HEK293 (cell line): Measurements from ENCODE around the gene SLC30A10.
"Not testable (repeated sequence)": the region's sequence is repeated elsewhere in the genome, so short reads cannot be mapped to it uniquely, and the experiment has no call there.

Source experiments
- CTCF ChIA-PET: fragments of 350-600 bp; formaldehyde crosslinking; extraction: SDS; loops from one replicate; lab custom pipeline; 2021; ENCODE audit warnings: antibody characterized with exemption; lab: Yijun Ruan, JAX
- POLR2A ChIA-PET: fragments of 300-600 bp; formaldehyde crosslinking; extraction: SDS; loops from one replicate; lab custom pipeline; 2020; ENCODE audit warnings: antibody characterized with exemption, inconsistent platforms; lab: Yijun Ruan, JAX
- H3K27ac ChIP-seq: fragments of 200-500 bp; sonication (Bioruptor generic); 2 replicates; pipeline ENCODE4 v1.5.1; 2014; ENCODE audit warnings: low read depth, low read length, control low read depth, inconsistent platforms; ENCODE audit errors: extremely low read depth
- H3K36me3 ChIP-seq, 2 experiments: fragments of 200-500 bp in 1 of 2; sonication (Bioruptor generic) in 1 of 2; 1 replicate in 1 of 2; 2 replicates in 1 of 2; pipeline ENCODE4 v1.5.1; 2014 to 2017; ENCODE audit warnings: inconsistent platforms in 2 of 2, low read length in 2 of 2; ENCODE audit not compliant: control insufficient read depth in 2 of 2, insufficient read depth in 1 of 2
- H3K4me1 ChIP-seq: fragments of 200-500 bp; sonication (Bioruptor generic); 2 replicates; pipeline ENCODE4 v1.5.1; 2014; ENCODE audit warnings: mild to moderate bottlenecking, low read length, inconsistent platforms; ENCODE audit not compliant: control insufficient read depth, insufficient read depth
- H3K4me3 ChIP-seq: 2 replicates; pipeline ENCODE4 v1.5.1; 2011; ENCODE audit warnings: low read depth, mild to moderate bottlenecking, control low read depth, low read length, moderate library complexity
- H3K9me3 ChIP-seq: fragments of 200-500 bp; sonication (Bioruptor generic); 2 replicates; pipeline ENCODE4 v1.5.1; 2014; ENCODE audit warnings: low read depth, low read length, inconsistent platforms; ENCODE audit not compliant: control insufficient read depth, insufficient read depth
- CTCF ChIP-seq: fragments of 450-650 bp; formaldehyde crosslinking; IDR thresholded peaks from 2 replicates; pipeline ENCODE4 v1.5.1; 2016; ENCODE audit warnings: missing biosample characterization, missing genetic modification characterization
- HIC1 ChIP-seq: fragments of 450-650 bp; formaldehyde crosslinking; IDR thresholded peaks from 2 replicates; pipeline ENCODE4 v1.5.1; 2016; ENCODE audit warnings: missing biosample characterization, missing genetic modification characterization
- OVOL3 ChIP-seq: fragments of 450-650 bp; formaldehyde crosslinking; IDR thresholded peaks from 2 replicates; pipeline ENCODE4 v1.5.1; 2016; ENCODE audit warnings: missing biosample characterization, missing genetic modification characterization
- REPIN1 ChIP-seq: fragments of 450-650 bp; formaldehyde crosslinking; IDR thresholded peaks from 2 replicates; pipeline ENCODE4 v1.5.1; 2017; ENCODE audit warnings: missing biosample characterization, missing genetic modification characterization, low read depth
- WT1 ChIP-seq: fragments of 450-650 bp; formaldehyde crosslinking; IDR thresholded peaks from 2 replicates; pipeline ENCODE4 v1.5.1; 2016; ENCODE audit warnings: missing biosample characterization, missing genetic modification characterization
- ZNF132 ChIP-seq: fragments of 450-650 bp; formaldehyde crosslinking; IDR thresholded peaks from 2 replicates; pipeline ENCODE4 v1.5.1; 2017; ENCODE audit warnings: missing biosample characterization, missing genetic modification characterization, borderline replicate concordance
- ZNF23 ChIP-seq: fragments of 450-650 bp; formaldehyde crosslinking; IDR thresholded peaks from 2 replicates; pipeline ENCODE4 v1.5.1; 2016; ENCODE audit warnings: missing biosample characterization, missing genetic modification characterization, borderline replicate concordance
- ZNF335 ChIP-seq: fragments of 450-650 bp; formaldehyde crosslinking; conservative IDR thresholded peaks from 2 replicates; pipeline ENCODE4 v1.5.1; 2016; ENCODE audit warnings: missing biosample characterization, missing genetic modification characterization
- ZNF514 ChIP-seq: fragments of 450-650 bp; formaldehyde crosslinking; IDR thresholded peaks from 2 replicates; pipeline ENCODE4 v1.5.1; 2016; ENCODE audit warnings: missing biosample characterization, missing genetic modification characterization

SLC30A10 gene

DNA sequence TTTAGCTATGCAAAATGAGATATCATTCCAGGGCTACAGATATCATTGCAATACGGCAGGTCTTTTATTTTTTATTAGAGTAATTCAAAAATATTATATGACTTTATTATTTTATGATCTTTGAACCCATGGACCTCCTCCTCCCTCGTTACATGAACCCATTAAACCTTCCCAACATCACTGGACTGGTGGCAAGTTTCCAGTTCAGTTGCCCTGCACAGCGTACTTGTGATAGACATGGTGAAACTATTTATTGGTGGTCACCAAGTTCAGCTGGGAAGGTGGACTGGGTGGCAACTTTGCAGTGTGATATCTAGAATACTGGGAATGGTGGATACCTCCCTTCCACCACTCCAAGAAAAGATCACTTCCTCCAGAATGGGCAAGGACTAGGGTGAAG, 52.5 kb downstream of the SLC30A10 start:
- no peak for TF ChIP-seq WT1 (tag by site-specific recombination)
- TF ChIP-seq HIC1 (tag by site-specific recombination): no peak
- TF ChIP-seq CTCF: no peak
- no peak for TF ChIP-seq ZNF514 (tag by site-specific recombination)
- Histone ChIP-seq H3K27ac (no peak overlapping the region), H3K4me1 (no peaks in the 10 kb centered on the region), H3K36me3 (no peaks in the 10 kb centered on the region), H3K4me3 (no peak overlapping the region), H3K9me3 (no peaks in the 10 kb centered on the region)
- ChIA-PET POLR2A (no interaction called here), CTCF (interaction anchor here (0.6 kb wide), 2 partner anchors 427 to 1567 kb away, joined by 3 to 4 read pairs; no protein-coding TSS in a partner anchor)

DNA sequence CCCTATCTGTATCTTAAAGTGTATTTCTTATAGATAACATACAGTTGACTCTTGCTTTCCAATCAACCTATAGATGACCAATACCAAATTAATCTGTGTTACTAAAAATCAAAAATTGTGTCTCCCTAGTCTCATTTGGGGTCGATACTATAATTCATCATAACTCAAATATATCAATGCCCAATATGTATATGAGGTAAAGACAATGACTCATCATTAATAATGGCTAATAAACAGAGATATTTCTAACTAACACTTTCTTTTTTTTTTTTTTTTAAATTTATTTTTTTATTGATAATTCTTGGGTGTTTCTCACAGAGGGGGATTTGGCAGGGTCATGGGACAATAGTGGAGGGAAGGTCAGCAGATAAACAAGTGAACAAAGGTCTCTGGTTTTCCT, 55.8 kb downstream of the SLC30A10 start:
- POLR2A ChIA-PET: not testable (repeated sequence)

DNA sequence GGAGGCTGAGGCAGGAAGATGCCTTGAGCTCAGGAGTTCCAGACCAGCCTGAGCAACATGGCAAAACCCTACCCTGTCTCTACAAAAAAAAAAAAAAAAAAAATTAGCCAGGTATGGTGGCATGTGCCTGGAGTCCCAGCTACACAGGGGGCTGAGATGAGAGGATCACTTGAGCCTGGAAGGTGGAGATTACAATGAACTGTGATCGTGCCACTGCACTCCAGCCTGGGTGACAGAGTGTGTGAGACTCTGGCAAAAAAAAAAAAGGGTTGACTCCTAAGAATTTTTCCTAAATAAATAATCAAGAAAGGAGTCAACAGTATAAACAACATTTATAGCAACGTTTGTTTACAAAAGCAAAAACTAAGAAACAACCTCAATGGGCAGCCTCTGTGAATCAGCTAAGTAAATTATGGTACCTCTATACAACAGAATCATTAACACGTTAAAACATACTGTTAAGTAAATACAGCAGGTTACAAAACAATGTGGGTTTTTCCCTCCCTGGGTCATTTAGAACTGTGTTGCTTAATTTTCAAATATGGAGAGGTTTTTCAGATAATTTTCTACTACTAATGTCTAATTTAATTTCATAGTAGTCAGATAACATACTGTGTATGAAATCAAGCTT, 56.8 kb downstream of the SLC30A10 start:
- POLR2A ChIA-PET: no interaction called here
- TF ChIP-seq ZNF23 (tag by site-specific recombination): no peak
- TF ChIP-seq ZNF132: no peak
- TF ChIP-seq REPIN1 (tag by site-specific recombination): no peak
- no peak for TF ChIP-seq ZNF335 (tag by site-specific recombination)
- TF ChIP-seq OVOL3 (tag by site-specific recombination): no peak
- TF ChIP-seq, all 188 proteins: peak for 0
- Histone ChIP-seq H3K9me3 (no peaks in the 10 kb centered on the region), H3K4me1 (no peaks in the 10 kb centered on the region), H3K27ac (no peak overlapping the region), H3K4me3 (no peak overlapping the region), H3K36me3 (no peaks in the 10 kb centered on the region)
- CTCF ChIA-PET: interaction anchor here (0.6 to 0.7 kb wide), 2 partner anchors 61 to 1150 kb away, joined by 3 to 4 read pairs; no protein-coding TSS in a partner anchor

More for the DNA sequence above, 55.8 kb downstream of the SLC30A10 start:
- H3K36me3 ChIP-seq, CTCF ChIA-PET, H3K9me3 ChIP-seq, H3K4me3 ChIP-seq, H3K4me1 ChIP-seq, H3K27ac ChIP-seq: not testable (repeated sequence)

DNA sequence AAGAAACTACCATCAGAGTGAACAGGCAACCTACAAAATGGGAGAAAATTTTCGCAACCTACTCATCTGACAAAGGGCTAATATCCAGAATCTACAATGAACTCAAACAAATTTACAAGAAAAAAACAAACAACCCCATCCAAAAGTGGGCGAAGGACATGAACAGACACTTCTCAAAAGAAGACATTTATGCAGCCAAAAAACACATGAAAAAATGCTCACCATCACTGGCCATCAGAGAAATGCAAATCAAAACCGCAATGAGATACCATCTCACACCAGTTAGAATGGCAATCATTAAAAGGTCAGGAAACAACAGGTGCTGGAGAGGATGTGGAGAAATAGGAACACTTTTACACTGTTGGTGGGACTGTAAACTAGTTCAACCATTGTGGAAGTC, 59.7 kb downstream of the SLC30A10 start:
- CTCF ChIA-PET, H3K27ac ChIP-seq, POLR2A ChIA-PET, H3K36me3 ChIP-seq, H3K9me3 ChIP-seq, H3K4me3 ChIP-seq, H3K4me1 ChIP-seq: not testable (repeated sequence)
